Activated CD4-positive, CD25-positive, alpha-beta regulatory T cell (primary cell): ENCODE measurements around the gene SCAMP1.

ENCODE experiments used
- DNase-seq, 4 experiments: peaks; one replicate each; lab custom pipeline; 2025; lab: John Stamatoyannopoulos, UW

SCAMP1 gene

GRCh38 chr5:78512435-78512834 lies 152.0 kb downstream of the SCAMP1 start:
- DNase-seq = no peak

- no peak for DNase-seq
Observed at GRCh38 chr5:78513441-78513840, 153.0 kb downstream of the SCAMP1 start.

DNA sequence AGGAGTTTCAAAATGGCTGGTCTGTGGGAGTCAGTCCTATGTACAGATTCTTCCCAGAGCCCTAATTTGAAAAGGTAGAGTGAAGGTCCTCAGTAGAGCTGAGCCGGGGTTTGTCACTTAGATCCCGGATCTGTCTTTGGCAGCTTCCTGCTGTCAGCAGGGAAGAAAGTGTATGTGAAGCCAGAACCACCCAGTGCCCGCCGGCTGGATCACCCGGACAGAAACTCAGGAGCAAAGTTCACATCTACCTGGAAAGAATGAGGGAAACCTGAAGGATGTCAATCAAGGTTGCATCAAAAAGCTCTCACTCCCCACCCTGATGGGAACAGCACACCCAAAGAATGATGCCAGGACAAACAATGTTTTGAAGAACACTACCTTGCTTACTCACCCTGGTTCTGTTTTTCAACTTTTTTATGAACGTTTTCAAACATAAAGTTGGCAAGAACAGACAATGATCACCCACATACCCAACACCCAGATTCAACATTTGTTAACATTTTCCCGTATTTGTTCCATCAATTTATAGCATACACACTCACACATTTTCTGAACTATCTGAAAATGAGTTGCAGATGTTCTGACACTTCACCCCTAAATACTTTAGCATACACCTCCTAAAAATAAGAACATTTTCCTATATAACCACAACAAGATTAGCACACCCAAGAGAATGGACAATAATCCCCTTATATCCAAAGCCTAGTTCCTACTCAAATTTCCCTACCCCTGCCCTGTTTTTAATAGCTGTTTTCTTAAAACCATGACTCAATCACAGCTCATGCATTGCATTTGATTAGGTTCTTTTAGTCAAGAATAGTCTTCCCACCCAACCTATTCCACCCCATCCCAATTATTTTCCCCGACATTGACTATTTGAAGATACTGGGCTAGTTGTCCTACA lies 154.3 kb downstream of the SCAMP1 start:
- DNase-seq = no peak

- no peak for DNase-seq
Observed at GRCh38 chr5:78515670-78516069, 155.3 kb downstream of the SCAMP1 start.

GRCh38 chr5:78518365-78519197 lies 158.2 kb downstream of the SCAMP1 start:
- no peak for DNase-seq

GRCh38 chr5:78519198-78519941 lies 159.0 kb downstream of the SCAMP1 start:
- no peak for DNase-seq

DNA sequence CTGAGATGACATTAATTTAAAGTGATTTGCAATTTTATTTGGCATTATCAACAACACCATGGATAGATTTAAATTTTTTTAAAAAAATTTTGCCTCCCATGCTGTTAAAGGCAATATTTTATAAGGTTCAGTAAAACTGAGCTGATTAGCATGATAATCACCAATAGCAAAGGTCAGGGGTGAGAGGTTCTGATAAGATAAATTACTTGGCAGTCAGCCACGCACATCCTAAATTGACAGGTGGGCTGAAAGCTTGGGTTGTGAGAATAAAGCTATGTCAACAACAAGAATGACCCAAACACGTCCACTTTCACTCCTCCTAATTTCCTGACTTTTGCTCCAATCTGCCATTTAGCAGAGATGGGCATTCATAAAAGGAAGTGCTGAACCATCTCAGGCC lies 161.0 kb downstream of the SCAMP1 start:
- no peak for DNase-seq

DNA sequence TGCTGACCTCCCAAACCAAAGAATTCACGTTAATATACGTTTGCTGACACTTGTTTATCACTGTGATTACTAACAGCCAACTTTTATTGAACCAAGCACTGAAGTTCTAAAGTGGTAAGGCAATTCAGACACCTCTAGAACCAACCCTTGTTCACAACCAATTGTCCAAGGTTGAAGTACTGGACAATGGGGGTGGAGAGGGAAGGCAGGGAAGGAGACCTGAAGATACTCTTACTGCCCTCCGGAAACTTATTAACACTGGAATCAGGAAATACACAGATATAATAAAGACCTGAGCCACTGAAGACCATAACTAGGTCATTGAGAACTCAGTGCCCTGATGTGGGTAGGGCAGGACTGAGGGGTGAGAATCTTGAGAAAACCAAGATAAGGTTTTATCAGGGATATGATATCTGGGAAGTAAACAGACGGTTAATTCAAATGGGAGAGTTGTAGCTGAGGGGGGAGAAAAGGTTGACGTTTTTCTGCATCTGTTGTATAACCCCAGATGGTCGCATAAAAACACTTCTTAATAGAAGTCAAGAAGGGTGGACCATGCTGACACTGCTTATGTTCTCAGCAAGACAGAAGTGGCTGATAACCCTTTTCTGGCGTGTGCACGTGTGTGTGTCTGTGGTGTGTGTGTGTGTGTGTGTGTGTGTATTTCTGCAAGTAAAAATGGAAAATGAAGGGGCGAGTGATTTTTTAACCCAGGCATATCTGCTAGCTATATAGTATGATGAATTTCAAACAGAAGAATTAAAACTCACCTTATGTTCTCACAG lies 162.3 kb downstream of the SCAMP1 start:
- DNase-seq = no peak

DNA sequence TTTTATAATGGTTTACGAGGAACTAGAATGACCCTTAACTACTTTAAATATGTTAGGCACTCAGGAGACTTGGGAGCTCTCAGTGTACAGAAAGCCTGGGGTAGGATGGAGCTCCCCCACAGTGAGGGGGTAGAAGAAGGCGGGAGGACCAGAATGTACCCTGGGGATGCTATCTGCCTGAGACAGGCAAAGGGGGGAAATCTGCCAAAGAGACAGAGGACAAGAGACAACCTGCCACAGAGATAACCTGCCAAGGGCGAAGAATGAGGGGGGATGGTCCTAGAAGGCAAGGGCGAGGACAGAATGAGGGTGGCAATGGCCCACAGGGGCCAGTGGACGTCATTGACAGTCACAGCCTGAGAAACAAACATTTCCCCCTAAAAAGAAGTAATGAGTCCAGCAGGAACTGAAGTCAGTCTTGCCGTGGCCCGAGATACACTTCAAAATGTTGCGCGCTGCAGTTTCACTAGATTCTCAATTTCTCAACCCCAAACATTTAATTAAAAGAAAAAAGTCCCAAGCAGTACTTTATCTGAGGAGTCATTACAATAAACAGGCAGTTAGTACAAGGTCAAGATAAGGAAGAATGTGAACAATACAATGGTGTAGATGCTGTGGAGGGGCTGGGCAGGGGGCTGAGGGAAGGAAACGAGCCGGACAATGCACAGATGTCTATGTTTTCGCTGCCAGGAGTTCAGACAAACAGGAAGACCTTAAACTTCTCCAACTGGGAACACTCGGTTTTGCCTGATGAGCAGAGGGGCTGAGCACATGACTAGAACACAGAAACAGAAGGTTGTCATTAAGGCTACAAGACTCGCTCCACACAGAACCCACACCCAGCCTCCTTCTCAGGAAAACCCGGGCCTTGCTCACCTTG lies 163.1 kb downstream of the SCAMP1 start:
- no peak for DNase-seq

GRCh38 chr5:78526049-78526525 lies 165.7 kb downstream of the SCAMP1 start:
- DNase-seq = no peak

DNA sequence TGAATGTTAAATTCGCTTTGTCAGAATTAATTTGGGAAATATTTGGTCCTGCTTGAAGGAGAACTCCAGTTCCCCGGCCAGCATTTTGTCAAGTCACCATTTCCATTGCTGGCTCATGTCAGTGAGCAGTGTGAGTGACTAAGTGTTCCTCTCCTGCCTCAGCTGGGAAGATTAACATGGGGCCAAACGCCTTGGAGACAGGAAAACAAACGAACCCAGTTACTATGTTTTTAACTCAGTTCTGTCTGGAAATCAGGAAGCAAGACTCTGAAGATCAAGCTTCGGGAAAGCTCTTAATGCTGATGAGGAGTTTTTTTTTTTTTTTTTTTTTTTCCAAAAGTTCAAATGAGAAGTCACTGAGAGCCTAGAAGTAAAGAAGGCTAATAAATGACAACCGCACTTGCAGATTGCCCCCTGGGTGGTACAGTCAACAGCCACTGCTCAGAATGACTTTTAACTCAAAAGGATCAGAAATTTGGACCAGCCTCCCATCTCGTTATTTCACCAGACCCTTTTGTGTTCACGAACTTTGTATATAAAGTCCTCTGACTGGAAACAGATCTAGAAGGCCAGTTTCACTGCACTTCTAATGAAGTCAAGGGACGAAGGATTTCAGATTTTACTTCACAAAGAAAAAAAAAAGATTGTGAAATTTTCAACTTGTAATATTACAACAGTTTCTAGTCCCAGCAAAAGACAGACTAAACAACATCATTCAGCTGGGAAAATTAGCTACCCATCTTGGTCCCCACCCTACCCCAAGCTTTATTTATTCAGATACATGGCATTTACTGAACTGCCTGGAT lies 166.8 kb downstream of the SCAMP1 start:
- DNase-seq = no peak

DNA sequence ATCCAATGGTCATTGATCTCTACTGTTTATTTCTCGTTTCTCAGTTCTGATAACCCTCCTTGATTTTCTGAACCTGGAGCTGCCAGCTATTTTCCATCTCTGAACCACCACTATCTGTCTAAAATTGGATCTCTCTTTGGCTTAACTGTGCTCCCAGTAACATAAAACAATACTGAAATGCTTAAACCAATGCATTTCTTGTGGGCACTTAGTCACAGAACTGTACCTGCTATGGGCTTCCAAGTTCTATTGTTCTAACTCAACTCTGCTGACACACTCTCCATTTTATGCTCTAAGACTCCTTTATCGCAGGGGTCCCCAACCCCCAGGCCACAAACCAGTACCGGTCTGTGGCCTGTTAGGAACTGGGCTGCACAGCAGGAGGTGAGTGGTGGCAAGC lies 167.5 kb downstream of the SCAMP1 start:
- no peak for DNase-seq
